ENCODE results near the gene LSM12.

Gene LSM12

GRCh38 chr17:44079877-44080821 lies 13.7 kb upstream of the LSM12 start:
- intact Hi-C loops (cut with DNase I) = no loop called here
- peak in 1 of 10 donors; percentile 49 for DNase-seq

GRCh38 chr17:44078412-44078811 lies 11.9 kb upstream of the LSM12 start:
- intact Hi-C loops (cut with DNase I) = no loop called here
- DNase-seq = peak in 1 of 10 donors; percentile 75

DNA sequence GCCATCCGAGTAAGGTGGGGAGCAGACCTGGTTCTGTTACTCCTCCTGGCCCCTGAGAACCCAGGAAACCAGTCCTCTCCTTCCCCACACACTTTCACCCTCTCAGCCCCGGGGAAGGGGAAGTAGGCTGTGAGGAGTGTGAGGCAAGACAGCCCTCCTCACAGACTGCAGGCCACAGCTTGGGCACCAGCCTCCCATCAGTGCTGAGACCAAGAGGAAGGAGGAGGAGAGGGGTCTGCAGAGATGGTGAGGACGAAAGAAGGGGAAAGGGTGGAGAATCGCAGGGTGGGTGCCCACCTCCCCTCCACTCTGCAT lies 11.1 kb upstream of the LSM12 start:
- peak in 2 of 10 donors; percentile 55 to 79 for DNase-seq
- intact Hi-C loops (cut with DNase I) = no loop called here

DNA sequence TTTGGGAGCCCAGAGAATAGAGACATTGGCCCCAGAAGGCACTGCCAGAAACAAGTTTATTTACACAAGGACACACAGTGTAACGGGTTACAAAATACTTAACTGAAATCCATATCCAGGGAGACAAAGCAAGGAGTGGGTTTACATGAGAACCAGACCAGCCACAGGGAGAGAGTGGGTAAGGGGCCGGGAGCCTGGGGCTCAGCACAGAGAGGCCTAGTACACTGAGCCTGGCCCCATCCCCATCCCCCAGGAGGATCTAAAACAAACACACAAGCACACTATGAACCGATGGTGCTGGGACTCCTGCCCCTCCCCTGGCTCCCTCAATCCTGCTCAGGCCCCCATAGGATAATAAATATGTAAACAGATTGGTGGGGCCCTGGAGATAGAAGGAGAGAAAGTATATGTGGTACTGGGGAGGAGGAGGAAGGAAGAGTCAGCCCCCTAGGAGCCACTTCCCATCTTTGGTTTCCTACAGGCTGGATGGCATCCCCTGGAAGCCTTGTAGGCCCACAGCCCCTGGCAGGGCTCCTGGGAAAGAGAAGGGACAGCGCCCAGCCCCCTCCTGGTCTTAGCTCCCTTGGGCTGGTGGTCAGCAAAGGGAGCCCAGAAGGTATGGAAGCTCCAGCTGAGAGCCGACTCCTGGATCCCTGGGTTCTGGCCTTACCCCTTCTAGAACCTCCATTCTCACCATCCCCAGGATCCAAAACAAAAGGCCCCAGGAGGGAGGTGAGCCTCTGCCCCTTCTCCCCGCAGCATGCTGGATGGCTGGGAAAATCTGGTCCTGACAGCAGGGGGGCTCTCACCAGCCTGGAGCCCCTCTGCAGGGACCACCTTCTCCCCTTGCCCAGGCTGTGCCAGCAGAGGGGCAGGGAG lies 10.5 kb upstream of the LSM12 start:
- DNase-seq = peak in 2 of 10 donors; percentile 40 to 63
- intact Hi-C loops (cut with DNase I) = no loop called here

DNA sequence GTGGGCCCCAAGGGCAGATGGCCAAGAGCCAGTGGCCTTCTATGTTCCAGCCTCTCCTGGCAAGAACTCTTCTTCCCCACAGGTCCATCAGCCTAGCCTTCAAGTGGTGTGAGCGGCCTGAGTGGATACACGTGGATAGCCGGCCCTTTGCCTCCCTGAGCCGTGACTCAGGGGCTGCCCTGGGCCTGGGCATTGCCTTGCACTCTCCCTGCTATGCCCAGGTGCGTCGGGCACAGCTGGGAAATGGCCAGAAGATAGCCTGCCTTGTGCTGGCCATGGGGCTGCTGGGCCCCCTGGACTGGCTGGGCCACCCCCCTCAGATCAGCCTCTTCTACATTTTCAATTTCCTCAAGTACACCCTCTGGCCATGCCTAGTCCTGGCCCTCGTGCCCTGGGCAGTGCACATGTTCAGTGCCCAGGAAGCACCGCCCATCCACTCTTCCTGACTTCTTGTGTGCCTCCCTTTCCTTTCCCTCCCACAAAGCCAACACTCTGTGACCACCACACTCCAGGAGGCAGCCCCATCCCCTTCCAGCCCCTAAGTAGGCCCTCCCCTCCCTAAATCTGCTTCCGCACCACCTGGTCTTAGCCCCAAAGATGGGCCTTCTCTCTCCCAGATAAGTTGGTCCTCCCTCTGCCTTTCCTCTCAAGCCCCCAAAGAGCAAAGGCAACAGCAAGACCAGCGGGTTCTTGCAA lies 9.3 kb upstream of the LSM12 start:
- intact Hi-C loops (cut with DNase I) = no loop called here
- DNase-seq = peak in 2 of 10 donors; percentile 44 to 50

- peak in 2 of 10 donors; percentile 59 to 73 for DNase-seq
- intact Hi-C loops (cut with DNase I) = no loop called here
These were observed 8.4 kb upstream of the LSM12 start for GRCh38 chr17:44074911-44075285.

- intact Hi-C loops (cut with DNase I) = no loop called here
- DNase-seq = peak in 2 of 10 donors; percentile 58 to 72
These were observed 7.9 kb upstream of the LSM12 start for GRCh38 chr17:44074231-44074910.

DNA sequence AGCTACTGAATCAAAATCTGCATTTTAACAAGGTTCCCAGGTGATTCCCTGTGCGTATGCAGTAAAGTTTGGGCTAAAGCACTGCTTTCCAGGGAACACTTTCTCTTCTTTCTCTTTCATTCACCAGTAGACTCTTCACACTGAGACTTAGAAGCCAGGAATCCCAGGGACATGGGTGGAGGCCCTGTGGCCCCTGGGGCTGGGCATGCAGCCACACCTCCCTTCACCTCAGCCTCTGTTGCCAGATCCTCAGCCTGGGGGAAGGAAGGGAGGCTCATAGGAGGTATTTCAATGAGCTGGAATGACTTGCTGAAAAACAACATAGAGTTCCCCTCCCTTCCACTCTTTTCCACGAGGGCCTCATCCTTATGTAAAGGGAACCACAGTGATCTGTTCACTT lies 5.3 kb upstream of the LSM12 start:
- intact Hi-C loops (cut with DNase I) = loop anchor here (2.0 kb wide), 2 partner anchors 39 to 51 kb away; partner anchors contain the start of gene HDAC5
- no peak for DNase-seq

DNA sequence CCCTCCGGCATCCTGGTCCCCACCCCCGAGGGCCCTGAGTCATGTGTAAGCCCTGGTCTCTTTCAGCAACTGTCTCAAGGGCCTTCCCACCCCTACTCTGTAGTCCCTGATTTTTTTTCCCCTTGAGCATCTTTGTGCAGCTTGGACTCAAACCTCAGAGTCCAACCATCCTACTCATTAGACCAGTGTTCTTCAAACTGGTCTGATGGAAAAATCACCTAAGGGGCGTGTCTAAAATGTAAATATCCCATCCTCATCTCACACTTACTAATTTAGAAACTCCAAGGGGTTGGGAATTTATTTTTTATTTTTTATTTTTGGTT lies 4.7 kb upstream of the LSM12 start:
- no peak for DNase-seq
- intact Hi-C loops (cut with DNase I) = loop anchor here (2.0 kb wide), 2 partner anchors 40 to 52 kb away; partner anchors contain the start of gene HDAC5

DNA sequence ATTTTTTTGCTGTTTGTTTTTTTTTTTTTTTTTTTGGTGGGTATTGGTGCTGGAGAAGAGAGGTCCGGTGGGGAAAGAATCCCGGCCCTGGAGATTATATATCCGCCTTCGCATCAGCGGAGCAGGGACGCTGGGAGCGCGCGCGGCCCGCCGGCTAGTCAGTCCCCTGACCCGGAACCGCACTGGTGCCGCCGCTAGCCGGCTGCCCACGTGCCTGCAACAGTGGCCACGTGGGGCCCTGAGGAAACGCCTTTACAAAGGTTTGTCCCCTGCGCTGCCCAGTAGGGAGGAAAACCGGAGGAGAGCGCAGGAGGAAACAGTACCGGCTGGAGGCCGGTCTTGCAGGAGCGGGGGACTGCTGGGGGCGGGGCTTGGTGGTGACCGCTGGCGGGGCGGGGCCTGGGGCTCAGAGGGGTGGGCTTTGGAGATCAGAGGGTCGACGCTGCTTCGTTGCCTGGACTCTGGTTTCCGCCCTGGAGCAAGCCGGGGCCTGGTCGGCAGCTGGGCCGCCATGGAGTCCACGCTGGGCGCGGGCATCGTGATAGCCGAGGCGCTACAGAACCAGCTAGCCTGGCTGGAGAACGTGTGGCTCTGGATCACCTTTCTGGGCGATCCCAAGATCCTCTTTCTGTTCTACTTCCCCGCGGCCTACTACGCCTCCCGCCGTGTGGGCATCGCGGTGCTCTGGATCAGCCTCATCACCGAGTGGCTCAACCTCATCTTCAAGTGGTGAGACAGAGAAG lies 4.2 kb upstream of the LSM12 start, which contains the start of gene G6PC3:
Gene G6PC3 (plus strand): TSS at position 281 of the 743 bp plus-strand sequence. CDS start 231 bp downstream, at position 512.
- intact Hi-C loops (cut with DNase I) = loop anchor here (2.0 kb wide), 2 partner anchors 40 to 52 kb away; partner anchors contain the start of gene HDAC5

GRCh38 chr17:44069974-44070454 lies 3.5 kb upstream of the LSM12 start:
- intact Hi-C loops (cut with DNase I) = loop anchor here (2.0 to 10.0 kb wide), 3 partner anchors 41 to 55 kb away; partner anchors contain the start of genes HDAC5 and TMEM101
- peak in 1 of 10 donors; percentile 65 for DNase-seq

More for the DNA sequence above, 4.2 kb upstream of the LSM12 start, which contains the start of gene G6PC3:
- peak; percentile 93 to 99 (median 95) for DNase-seq

- intact Hi-C loops (cut with DNase I) = loop anchor here (10.0 kb wide), 1 partner anchor 53 kb away; the partner anchor contains the start of gene TMEM101
- peak in 1 of 10 donors; percentile 16 for DNase-seq
These were observed 1.1 kb upstream of the LSM12 start for GRCh38 chr17:44067545-44067940.

- DNase-seq = no peak
- intact Hi-C loops (cut with DNase I) = loop anchor here (10.0 kb wide), 1 partner anchor 51 kb away; the partner anchor contains the start of gene TMEM101
These were observed 735 bp downstream of the LSM12 start for GRCh38 chr17:44065668-44066203.

DNA sequence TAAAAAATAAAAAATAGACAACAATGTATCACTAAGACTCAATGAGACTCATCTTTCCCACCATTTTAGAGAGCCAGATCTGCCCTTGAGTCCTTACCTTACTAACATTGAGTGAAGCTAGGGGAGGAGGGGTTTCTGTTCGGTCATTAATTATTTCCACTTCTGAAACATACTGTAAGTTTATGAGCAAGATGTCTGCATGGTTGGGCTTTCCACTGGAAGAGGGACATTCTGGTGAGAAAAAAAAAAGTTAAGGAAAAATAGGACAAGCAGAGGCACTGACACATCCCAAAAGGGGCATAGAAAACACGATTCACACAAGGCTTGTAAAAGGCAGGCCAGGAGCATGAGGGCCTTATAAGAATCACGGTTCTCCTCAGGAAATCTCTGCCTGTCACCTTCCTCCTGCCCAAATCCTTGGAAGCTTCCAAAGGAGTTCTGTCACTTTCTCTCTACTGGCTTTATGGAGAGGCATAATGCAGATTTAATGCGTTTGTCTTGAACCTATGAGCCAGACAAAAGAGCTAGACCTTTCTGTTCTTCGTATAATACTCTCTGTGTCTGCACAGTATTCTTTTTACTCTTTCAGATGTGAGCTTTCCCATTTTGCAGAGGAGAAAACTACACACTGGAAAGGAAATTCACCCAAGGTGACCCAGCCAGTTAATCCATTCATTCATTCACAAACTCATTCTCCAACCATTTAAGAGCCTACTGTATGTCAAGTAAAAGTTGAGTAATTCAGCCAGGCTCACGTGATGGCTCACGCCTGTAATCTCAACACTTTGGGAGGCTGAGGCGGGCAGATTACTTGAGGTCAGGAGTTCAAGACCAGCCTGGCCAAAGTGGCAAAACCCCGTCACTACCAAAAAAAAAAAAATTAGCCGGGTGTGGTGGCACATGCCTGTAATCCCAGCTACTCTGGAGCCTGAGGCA lies 2.5 kb downstream of the LSM12 start:
- DNase-seq = peak in 1 of 10 donors; percentile 44
- intact Hi-C loops (cut with DNase I) = loop anchor here (10.0 kb wide), 1 partner anchor 49 kb away; the partner anchor contains the start of gene TMEM101

GRCh38 chr17:44062871-44063270 lies 3.6 kb downstream of the LSM12 start:
- intact Hi-C loops (cut with DNase I) = loop anchor here (10.0 kb wide), 1 partner anchor 48 kb away; the partner anchor contains the start of gene TMEM101
- peak in 2 of 10 donors; percentile 49 to 54 for DNase-seq

DNA sequence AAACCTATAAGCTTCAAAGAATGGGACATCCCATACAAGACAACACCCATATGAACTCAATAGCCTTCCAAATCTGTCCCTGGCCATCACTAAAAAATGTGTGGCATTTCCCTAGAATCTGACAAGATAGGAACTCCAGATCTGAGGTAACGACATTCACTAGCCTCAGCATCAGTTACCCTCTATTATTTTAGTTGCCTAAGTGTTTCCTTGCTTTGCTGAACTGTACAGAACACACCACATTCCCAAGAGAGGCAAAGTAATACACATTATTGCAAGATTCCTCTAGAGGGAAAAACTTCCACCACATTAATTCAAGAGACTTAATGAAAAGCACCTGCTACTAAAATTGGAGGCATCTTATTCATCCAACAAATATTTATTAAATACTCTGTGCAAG lies 5.0 kb downstream of the LSM12 start:
- intact Hi-C loops (cut with DNase I) = loop anchor here (10.0 kb wide), 1 partner anchor 47 kb away; the partner anchor contains the start of gene TMEM101
- DNase-seq = no peak

Data from posterior cingulate gyrus (tissue), 11 donors.